K562 (cell line): Measurements from ENCODE around the gene LCLAT1. TPM values are rescaled to one million over a fixed set of nuclear protein-coding genes. Genes with fewer than 3 reads are reported as not detected.

Experiments
- EP300 ChIP-seq: IDR thresholded peaks from 2 replicates; pipeline ENCODE4 v1.6.1; 2012; ENCODE audit warnings: low read length, improper control_type of control experiment
- EP400 ChIP-seq: fragments of 450-650 bp; IDR thresholded peaks from 2 replicates; pipeline ENCODE4 v1.6.1; 2017; ENCODE audit warnings: antibody characterized with exemption, mild to moderate bottlenecking, moderate library complexity
- GABPA ChIP-seq: fragments of 200-800 bp; sonication (Bioruptor generic); conservative IDR thresholded peaks from 2 replicates; pipeline ENCODE4 v1.6.1; 2016; ENCODE audit warnings: low read depth, missing genetic modification characterization, missing compliant biosample characterization
- KHSRP ChIP-seq: fragments of 450-650 bp; IDR thresholded peaks from 2 replicates; pipeline ENCODE4 v1.6.1; 2017
- L3MBTL2 ChIP-seq: fragments of 450-650 bp; IDR thresholded peaks from 2 replicates; pipeline ENCODE4 v1.6.1; 2016; ENCODE audit warnings: mild to moderate bottlenecking, moderate library complexity
- MEIS2 ChIP-seq: fragments of 450-650 bp; IDR thresholded peaks from 2 replicates; pipeline ENCODE4 v1.6.1; 2014; ENCODE audit warnings: mild to moderate bottlenecking; ENCODE audit not compliant: partially characterized antibody
- NR2C1 ChIP-seq, 2 experiments: fragments of 450-650 bp; IDR thresholded peaks; 2 replicates each; pipeline ENCODE4 v1.6.1; 2017; ENCODE audit warnings: mild to moderate bottlenecking in 2 of 2, antibody characterized with exemption in 1 of 2, inconsistent platforms in 1 of 2, missing compliant biosample characterization in 1 of 2, missing genetic modification characterization in 1 of 2
- NR2C2 ChIP-seq, 2 experiments: fragments of 200-800 bp in 1 of 2; sonication (Bioruptor generic) in 1 of 2; sonication (generic) in 1 of 2; formaldehyde crosslinking in 1 of 2; IDR thresholded peaks; 2 replicates each; pipeline versions ENCODE4 v1.6.1 to v1.8.0; 2016 to 2022; ENCODE audit warnings: mild to moderate bottlenecking in 1 of 2, missing compliant biosample characterization in 1 of 2, missing genetic modification characterization in 1 of 2, missing genetic modification reagents in 1 of 2
- PKNOX1 ChIP-seq: fragments of 450-650 bp; IDR thresholded peaks from 2 replicates; pipeline ENCODE4 v1.6.1; 2016
- PRMT5 ChIP-seq: sonication (generic); formaldehyde crosslinking; IDR thresholded peaks from 2 replicates; pipeline ENCODE4 v1.5.0; 2020; ENCODE audit warnings: missing genetic modification reagents
- RFX1 ChIP-seq: fragments of 450-650 bp; IDR thresholded peaks from 2 replicates; pipeline ENCODE4 v1.6.1; 2016; ENCODE audit warnings: mild to moderate bottlenecking, moderate library complexity
- RFX5 ChIP-seq: IDR thresholded peaks from 2 replicates; pipeline ENCODE4 v1.6.1; 2011; ENCODE audit warnings: low read depth, mild to moderate bottlenecking, improper control_type of control experiment, low read length
- STAT5A ChIP-seq: IDR thresholded peaks from 2 replicates; pipeline ENCODE4 v1.6.1; 2012; ENCODE audit warnings: low read length, inconsistent platforms, borderline replicate concordance
- TAF1 ChIP-seq: IDR thresholded peaks from 2 replicates; pipeline ENCODE4 v1.6.1; 2011; ENCODE audit warnings: mild to moderate bottlenecking, low read length, moderate library complexity; ENCODE audit not compliant: insufficient read depth, control insufficient read depth, severe bottlenecking; ENCODE audit errors: extremely low read depth
- ZFP36 ChIP-seq: fragments of 150-350 bp; IDR thresholded peaks from 2 replicates; pipeline ENCODE4 v1.6.1; 2018; ENCODE audit warnings: low read length, low read depth; ENCODE audit not compliant: partially characterized antibody
- ZNF318 ChIP-seq, 2 experiments: fragments of 450-650 bp; IDR thresholded peaks; 2 replicates each; pipeline ENCODE4 v1.6.1; 2016; ENCODE audit warnings: mild to moderate bottlenecking in 2 of 2, borderline replicate concordance in 1 of 2, low read depth in 1 of 2, moderate library complexity in 1 of 2
- ZNF41 ChIP-seq: fragments of 250-450 bp; sonication (Bioruptor Pico); conservative IDR thresholded peaks from 2 replicates; pipeline ENCODE4 v1.4.0; 2020; ENCODE audit warnings: mild to moderate bottlenecking
- polyA plus RNA-seq, 8 experiments: library from polyadenylated mRNA; depleted of rRNA in 4 of 8; stranded (reverse) in 5 of 8; unstranded in 3 of 8; fragments of >200 nt; fragmentation: Nextera tagmentation in 2 of 8; fragmentation: Illumina TruSeq in 1 of 8; extraction: Ambion mirVana in 2 of 8; extraction: Trizol in 1 of 8; gene quantifications; 2 replicates each; pipeline versions ENCODE4 v1.2.1 to v1.2.3, GENCODE V29; 2011 to 2014; ENCODE audit warnings: inconsistent platforms in 1 of 8, missing spikeins in 1 of 8
- total RNA-seq, 7 experiments: library from RNA; depleted of rRNA in 6 of 7; stranded (reverse); fragments of >200 nt in 6 of 7; fragmentation: Illumina TruSeq in 2 of 7; extraction: Trizol in 2 of 7; gene quantifications; 2 replicates each; pipeline versions ENCODE4 v1.2.1 to v1.2.3, GENCODE V29; 2011 to 2021; ENCODE audit warnings: low replicate concordance in 1 of 7

Gene LCLAT1
- total and polyA plus RNA-seq, 9 of the 15 experiments (the other 6 are each of a cell fraction or from before 2014, with no cell fraction given) = 8.9 to 63.3 (median 25.4) TPM

DNA sequence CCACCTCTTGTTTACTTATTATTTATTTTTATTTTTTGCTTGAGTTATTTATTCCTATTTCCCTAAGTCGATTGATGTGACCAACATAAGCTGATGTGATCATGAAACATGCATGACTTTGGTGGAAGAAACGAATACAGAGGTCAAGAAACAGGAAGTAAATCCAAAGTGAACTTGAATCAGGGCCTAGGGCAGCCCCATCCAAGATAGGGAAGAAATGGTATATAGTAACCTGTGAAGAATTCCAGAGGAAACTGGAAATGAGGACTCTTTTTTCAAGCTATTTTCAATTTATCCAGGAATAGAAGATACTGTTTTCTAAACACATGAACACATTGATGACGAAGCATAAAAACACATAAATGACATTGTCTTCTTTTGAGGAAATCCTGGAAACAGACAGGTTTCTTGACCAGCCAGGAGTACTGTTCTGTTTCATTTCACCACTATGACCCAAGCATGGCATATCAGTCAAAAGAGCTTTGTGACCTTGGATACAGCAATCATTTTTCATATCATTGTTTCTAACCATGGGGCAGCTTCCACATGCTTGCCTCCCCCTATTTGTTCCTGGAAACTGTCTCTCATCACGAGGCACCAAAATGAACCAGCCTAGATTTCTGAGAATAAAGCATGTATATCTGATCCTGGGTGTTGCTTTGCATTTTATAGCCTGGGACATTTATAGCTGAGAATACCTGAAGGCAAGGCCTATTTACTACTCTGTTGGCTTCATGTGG is 9.1 kb upstream of the LCLAT1 start (continued):
- TF ChIP-seq EP300 (peak; percentile 68), L3MBTL2 (peak; percentile 91), TAF1 (no peak), ZNF41 (CRISPR knock-in tag) (no peak), KHSRP (no peak), RFX1 (peak; percentile 24), PKNOX1 (peak; percentile 39), ZNF318 (IDR thresholded peaks at IDR 0.05; ENCODE audit: borderline replicate concordance in 1 of 2, low read depth in 1 of 2) (no peak), PRMT5 (CRISPR knock-in tag) (no peak), NR2C2 (CRISPR knock-in tag; IDR thresholded peaks at IDR 0.05) (no peak), NR2C2 (tag; IDR thresholded peaks at IDR 0.05) (peak; percentile 89), STAT5A (peak; percentile 56; the same call in 1 of the 2 replicates), NR2C1 (IDR thresholded peaks at IDR 0.05) (peak; percentile 81), NR2C1 (tag; IDR thresholded peaks at IDR 0.05) (peak; percentile 71), ZFP36 (no peak), RFX5 (no peak), EP400 (peak; percentile 43; the same call in 1 of the 2 replicates), GABPA (tag) (peak; percentile 41; the same call in 1 of the 2 replicates), MEIS2 (peak; percentile 83)
